Anterior cingulate cortex (tissue), 58 donors: ENCODE data around the gene C3orf70.

Source experiments
- DNase-seq, 58 donors: peaks; one replicate each; lab custom pipeline; 2025; lab: John Stamatoyannopoulos, UW

Gene C3orf70

DNA sequence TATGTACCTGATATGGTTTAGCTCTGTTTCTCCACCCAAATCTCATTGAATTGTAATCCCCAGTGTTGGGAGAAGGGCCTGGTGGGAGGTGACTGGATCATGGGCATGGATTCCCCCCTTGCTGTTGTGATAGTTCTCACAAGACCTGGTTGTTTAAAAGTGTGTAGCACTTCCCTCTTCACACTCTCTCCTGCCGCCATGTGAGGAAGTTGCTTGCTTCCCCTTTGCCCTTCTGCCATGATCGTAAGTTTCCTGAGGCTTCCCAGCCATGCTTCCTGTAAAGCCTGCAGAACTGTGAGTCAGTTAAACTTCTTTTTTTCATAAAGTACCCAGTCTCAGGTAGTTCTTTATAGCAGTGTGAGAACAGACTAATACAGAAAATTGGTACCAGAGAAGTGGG lies 93.1 kb downstream of the C3orf70 start:
- no peak for DNase-seq

DNA sequence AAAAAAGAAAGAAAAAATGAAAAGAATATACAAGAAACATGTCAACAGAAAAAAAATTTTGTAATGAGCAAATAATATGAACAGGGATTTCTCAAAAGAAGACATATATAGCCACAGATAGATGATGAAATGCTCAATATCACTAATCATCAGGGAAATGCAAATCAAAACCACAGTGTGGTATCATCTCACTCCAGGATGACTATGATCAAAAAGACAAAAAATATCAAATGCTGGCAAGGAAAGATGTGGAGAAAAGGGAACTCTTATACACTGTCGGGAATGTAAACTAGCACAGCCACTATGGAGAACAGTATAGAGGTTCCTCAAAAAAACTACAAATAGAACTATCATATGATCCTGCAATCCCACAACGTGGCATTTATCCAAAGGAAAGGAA lies 94.1 kb downstream of the C3orf70 start:
- peak in 1 of 58 donors; percentile 7 for DNase-seq

DNA sequence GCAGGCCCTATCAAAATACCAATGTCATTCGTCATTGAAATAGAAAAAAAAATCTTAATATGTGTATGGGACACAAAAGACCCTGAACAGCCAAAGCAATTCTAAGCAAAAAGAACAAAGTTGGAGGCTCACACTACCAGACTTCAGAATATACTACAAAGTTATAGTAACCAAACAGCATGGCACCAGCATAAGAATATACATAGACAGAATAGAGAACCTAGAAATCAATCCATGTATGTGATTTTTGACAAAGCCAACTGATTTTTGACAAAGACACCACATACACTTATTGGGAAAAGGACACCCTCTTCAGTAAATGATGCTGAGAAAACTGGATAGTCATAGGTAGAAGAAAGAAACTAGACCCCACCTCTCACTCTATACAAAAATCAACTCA lies 95.0 kb downstream of the C3orf70 start:
- DNase-seq, result no peak

DNA sequence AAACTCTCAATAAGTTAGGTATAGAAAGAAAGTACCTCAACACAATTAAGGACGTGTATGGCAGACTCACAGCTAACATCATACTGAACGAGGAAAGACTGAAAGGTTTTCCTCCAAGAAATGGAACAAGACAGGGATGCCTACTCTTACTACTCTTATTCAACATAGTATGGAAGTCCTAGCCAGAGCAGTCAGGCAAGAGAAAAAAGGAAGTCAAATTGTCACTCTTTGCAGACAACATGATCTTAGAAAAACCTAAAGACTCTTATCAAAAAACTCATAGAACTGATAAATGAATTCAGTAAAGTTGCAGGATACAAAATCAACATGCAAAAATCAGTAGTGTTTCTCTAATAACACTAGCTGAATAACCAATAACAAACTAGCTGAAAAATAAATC lies 96.0 kb downstream of the C3orf70 start:
- no peak for DNase-seq

DNA sequence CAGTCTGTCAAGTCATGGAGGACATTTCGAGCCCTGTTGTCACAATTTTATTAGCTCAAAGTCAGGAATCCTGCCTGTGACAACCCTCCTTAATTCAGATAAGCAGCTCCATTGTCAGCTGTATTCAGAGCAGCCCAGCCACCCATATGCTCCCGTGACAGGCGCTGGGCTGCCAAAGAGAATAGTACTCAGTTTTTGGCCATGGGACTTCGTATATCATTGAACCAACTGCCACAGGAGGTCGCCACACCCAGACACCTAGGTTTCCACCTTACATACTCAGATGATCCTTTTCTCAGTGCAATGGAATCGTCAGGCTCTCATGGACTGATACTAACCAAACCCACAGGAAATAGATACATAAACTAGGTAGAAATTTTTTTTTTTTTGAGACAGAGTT lies 100.2 kb downstream of the C3orf70 start:
- DNase-seq, result no peak

DNA sequence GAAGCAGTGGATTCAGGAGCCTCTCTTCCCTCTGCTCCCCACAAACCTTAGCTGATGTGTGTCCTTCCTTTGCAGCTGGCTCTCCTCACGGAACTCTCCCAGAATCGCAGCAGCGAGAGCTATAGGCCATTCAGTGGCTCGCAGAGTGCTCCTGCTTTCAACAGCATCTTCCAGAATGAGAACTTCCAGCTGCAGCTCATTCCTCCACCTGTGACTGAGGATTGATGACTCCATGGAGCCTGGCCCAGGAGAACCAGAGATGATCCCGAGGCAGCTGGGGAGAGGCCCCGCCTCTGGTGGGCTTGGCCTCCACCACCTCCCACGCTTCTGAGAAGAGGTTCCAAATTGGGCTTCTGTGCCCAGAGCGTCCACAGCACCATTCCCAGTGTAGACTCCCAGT lies 101.1 kb downstream of the C3orf70 start:
- DNase-seq, result no peak

DNA sequence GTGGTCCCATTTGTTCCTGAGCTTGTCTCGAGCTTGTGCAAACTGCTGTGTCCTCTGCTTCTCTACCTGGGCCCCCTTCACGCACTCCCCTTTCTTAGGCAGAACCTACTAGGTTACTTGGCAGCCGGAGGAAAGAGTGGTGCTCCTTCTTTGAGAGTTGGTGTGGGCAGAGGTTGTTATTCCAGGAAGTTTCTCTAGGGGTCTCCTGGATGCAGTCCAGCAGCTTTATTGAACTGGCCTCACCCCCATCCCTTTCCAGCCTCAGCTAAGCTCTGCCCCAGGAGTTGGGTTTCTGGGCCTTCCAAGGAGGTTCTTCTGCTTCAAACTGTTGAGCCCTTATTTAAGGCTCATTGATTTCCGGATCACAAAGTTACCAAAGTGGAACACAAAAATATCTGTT lies 103.2 kb downstream of the C3orf70 start:
- no peak for DNase-seq

DNA sequence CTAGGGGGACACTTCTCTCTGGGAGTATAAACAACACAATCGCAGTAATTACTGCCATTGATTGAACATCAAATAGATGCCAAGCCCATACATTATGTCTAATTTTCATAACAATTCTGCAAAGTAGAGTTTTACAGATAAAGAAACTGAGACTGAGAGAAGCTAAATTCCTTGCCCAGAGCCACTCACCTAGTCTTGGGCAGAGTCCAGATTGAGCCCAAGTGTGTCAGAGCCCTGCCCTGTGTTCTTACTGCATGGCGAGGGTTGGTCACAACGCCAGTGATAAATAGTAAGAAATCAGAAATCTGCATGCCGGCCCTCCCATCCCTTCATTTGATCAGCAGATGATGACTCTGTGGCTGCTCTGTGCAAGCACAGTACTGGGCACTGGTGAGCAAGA lies 106.3 kb downstream of the C3orf70 start:
- DNase-seq, result no peak

DNA sequence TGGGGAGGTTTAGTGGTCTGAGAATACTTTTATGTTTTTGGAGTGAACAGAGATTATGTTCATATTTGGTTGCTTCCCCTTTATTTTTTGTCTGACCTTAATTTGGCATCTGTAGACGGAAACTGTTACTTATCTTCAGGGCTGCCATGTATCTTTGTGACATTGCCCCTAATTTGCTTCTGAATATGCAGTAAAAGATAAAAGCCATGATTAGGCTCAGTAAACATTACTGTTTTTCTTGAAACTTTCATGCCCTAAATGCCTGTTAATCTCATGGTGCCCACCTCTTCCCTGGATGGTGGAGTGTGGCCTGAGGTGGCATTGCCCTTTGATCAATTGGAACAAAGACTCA lies 106.7 kb downstream of the C3orf70 start:
- no peak for DNase-seq

DNA sequence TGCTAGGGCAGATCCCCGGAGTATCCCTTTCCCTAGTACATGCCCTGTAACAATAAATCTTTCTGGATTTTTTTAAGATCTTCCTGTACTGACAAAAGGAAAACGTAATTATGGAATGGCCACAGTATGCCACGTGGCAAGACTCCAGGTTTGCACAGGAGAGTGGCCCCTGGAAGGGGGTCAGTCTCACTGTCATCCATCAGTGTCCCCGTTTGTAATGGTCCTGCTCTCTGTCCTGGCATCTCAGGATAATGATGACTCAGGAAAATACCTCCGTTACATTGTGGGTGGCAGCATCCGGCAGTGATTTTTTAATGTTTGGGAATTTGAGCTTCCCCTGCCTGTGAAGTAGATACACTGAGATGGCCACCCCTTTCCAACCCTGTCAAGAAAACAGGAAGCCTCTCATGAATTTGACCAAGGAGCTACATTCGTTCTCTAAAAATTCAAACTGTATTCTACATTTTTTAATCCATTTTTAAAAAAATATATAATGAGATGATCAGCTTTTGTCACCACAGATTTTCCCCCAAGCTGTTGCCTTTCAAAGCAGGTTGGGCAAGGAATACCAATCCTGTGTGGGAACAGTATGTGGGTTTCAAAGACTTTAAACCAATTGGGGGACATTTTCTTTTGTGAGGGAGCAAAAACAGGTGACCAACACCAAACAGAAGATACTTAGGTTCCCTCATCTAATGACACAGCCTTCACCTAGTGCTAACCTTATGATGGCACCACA lies 110.4 kb downstream of the C3orf70 start:
- DNase-seq, result no peak

DNA sequence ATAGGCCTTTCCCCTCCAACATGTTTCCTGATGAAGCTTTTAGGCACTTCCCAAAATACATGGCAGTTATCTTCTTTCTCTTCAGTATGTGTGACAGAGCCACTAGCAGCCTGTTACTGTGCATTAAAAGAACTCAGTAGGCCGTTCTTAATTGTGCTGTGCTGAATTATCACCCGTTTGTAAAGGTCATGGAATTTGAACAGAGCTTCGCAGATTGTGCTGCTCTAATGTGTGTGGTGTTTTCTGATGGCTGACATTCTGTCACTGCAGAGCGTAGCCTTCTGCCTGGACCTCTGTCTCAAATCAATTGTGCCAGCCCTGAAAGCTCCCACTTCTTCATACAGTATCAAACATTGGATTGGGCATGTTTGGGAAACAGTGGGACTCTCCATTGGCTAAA lies 111.3 kb downstream of the C3orf70 start:
- no peak for DNase-seq

DNA sequence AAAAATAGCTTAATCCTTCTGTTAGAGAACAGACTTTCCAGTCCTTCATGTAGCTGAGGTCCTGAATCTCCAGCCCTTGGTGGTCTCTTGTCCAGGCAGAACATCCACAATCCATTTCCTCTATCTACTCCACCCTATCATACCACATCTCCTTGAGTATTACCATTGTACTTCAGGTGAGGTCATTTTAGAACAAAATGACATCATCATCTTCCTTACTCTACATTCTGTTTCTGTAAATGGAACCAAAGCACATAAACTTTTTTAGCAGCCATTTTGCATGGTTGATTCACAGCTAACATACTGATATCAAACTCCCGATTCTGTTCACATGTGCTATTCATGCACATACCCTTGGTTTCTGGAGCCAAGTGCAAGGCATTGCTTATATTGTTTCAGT lies 112.4 kb downstream of the C3orf70 start:
- no peak for DNase-seq

DNA sequence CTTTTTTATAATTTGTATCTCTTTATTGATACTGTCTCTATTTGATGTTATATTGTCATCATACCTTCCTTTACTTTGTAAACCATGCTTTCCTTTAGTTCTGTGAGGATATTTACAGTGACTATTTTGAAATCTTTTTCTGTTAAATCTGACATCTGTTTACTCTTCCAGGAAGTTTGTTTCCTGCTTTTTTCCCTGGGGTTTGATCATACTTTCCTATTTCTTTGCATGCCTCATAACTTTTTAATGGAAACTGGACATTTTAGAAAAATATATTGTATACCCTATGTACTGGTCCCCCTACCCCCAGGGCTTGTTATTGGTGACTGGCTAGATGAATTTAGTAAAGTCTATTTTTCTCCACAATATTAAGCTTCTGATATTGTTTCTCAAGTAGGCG lies 115.1 kb downstream of the C3orf70 start:
- DNase-seq, result no peak

DNA sequence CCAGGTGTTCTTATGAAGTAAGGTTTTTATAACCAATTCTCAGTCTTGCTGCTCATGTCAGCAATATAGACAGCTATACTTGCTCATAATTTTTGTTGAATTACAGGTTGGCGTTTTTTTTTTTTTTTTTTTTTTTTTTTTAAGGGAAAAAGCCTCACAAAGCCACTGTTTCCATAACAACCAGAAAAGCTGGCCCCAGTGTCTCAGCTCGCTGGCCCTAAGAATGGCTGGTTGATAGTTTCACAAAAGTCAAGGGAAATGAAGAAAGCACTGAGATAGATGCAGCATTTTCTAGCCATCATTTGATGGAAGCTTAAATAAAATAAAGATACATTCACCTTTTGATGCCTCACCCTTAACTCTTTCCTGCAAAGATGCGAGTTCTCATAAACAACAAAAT lies 121.9 kb downstream of the C3orf70 start:
- DNase-seq, result no peak

DNA sequence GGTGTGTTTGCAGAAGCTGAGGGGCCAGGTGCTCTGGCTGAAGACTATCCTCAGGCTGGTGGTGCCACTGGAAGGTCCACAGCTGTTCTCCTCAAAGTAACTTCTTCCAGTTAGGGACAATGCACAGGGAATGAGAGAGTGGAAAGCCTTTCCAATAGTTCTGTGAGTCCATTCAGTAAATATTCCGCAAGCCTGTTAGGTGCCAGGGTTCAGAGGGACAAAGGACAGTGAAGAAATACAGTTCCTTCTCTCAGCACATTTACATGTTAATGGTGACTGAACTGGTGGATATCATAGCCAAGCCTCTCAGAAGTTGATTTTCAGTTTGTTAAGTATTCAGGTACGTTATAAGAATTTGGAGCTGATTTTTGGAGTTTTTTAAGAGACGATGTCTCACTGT lies 122.5 kb downstream of the C3orf70 start:
- no peak for DNase-seq

DNA sequence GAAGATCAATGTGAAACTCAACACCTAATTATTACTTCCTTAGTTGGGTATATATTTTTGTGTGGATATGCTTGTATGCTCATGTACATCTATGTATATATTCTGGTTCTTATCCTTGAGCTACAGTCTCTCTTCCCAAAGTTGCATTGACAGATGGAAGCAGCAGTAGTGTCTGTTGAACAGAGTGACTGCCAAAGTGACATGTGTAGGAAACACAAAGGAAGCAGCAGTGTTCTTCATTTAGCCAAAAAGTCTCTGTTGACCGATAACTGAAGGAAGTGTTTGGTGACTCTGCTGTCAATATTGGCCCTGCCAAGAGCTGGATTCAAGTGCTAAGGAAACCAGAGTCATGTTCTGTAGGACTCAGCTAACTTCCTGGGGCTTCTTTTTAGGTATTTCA lies 123.8 kb downstream of the C3orf70 start:
- DNase-seq, result peak in 5 of 58 donors; percentile 11 to 20 (median 14)

DNA sequence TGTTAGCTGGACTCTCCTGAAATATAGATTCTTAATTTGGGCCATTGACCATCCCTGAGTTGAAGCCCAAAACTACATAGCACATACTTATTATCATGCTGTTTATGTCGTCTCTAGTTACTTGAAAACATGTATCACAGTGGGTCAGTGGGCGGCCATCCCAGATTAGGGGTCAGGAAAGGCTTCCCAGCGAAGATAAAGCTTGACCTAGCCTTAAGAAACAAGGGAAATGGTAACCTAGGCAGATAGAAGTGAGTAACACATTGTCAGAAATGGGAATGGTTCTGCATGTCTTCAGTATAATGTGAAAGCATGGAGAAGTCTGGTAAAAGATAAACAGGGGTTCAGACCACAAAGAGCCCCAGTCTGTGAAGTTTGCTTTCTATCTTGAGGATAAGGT lies 124.7 kb downstream of the C3orf70 start:
- no peak for DNase-seq
